GM23248 (cell line): Measurements from ENCODE around the gene GRAMD1A.

ENCODE experiments used
- EZH2 ChIP-seq: fragments of 200-600 bp; sonication (generic); IDR thresholded peaks from 2 replicates; pipeline ENCODE4 v1.6.1; 2018; ENCODE audit warnings: antibody characterized with exemption, mild to moderate bottlenecking; ENCODE audit not compliant: insufficient read depth, poor library complexity, severe bottlenecking
- EZH2phosphoT487 ChIP-seq: fragments of 200-600 bp; sonication (generic); IDR thresholded peaks from 2 replicates; pipeline ENCODE4 v1.6.1; 2018; ENCODE audit warnings: antibody characterized with exemption, moderate library complexity, mild to moderate bottlenecking, low read depth; ENCODE audit not compliant: insufficient read depth

- TF ChIP-seq EZH2 (no peak), EZH2phosphoT487 (no peak)
These were observed 75.3 kb downstream of the GRAMD1A start for GRCh38 chr19:35075202-35076025.
